MM.1S (cell line): ENCODE measurements around the gene MT3.

ENCODE experiments used
- DNase-seq: peaks from one replicate; pipeline ENCODE4 v3.0.0-alpha.2; 2015
- H2AFZ ChIP-seq: fragments of 300-600 bp; sonication (generic); 2 replicates; pipeline ENCODE4 v1.6.0; 2016; ENCODE audit warnings: antibody characterized with exemption, low read length
- H3F3A ChIP-seq: fragments of 300-600 bp; sonication (generic); 2 replicates; pipeline ENCODE4 v1.6.1; 2016; ENCODE audit warnings: mild to moderate bottlenecking, antibody characterized with exemption, low read length, moderate library complexity, mixed read lengths; ENCODE audit not compliant: insufficient read depth
- H3K27ac ChIP-seq: fragments of 300-600 bp; sonication (generic); 2 replicates; pipeline ENCODE4 v1.5.1; 2016; ENCODE audit warnings: mild to moderate bottlenecking, low read length
- H3K27me3 ChIP-seq: fragments of 300-600 bp; sonication (generic); replicated peaks from 2 replicates; pipeline ENCODE4 v1.6.0; 2016; ENCODE audit warnings: low read length; ENCODE audit not compliant: insufficient read depth
- H3K36me3 ChIP-seq: fragments of 300-600 bp; sonication (generic); replicated peaks from 2 replicates; pipeline ENCODE4 v1.6.1; 2016; ENCODE audit warnings: mild to moderate bottlenecking, low read length, mixed read lengths; ENCODE audit not compliant: insufficient read depth
- H3K4me1 ChIP-seq: fragments of 300-600 bp; sonication (generic); 2 replicates; pipeline ENCODE4 v1.6.1; 2016; ENCODE audit warnings: low read length, mixed read lengths
- H3K4me2 ChIP-seq: fragments of 300-600 bp; sonication (generic); 2 replicates; pipeline ENCODE4 v1.6.0; 2016; ENCODE audit warnings: low read depth, low read length
- H3K4me3 ChIP-seq: fragments of 300-600 bp; sonication (generic); 2 replicates; pipeline ENCODE4 v1.5.1; 2016; ENCODE audit warnings: low read length, mixed read lengths
- H3K79me2 ChIP-seq: fragments of 300-600 bp; sonication (generic); 2 replicates; pipeline ENCODE4 v1.6.1; 2016; ENCODE audit warnings: mixed run types, low read length, mixed read lengths
- H3K9ac ChIP-seq: fragments of 300-600 bp; sonication (generic); 2 replicates; pipeline ENCODE4 v1.6.1; 2016; ENCODE audit warnings: low read length, mixed read lengths
- H3K9me2 ChIP-seq: fragments of 300-600 bp; sonication (generic); replicated peaks from 2 replicates; pipeline ENCODE4 v1.6.1; 2016; ENCODE audit warnings: mild to moderate bottlenecking, low read length, mixed read lengths; ENCODE audit not compliant: insufficient read depth
- H3K9me3 ChIP-seq: fragments of 300-600 bp; sonication (generic); replicated peaks from 2 replicates; pipeline ENCODE4 v1.6.1; 2016; ENCODE audit warnings: mild to moderate bottlenecking, low read length, mixed read lengths; ENCODE audit not compliant: insufficient read depth
- H4K20me1 ChIP-seq: fragments of 300-600 bp; sonication (generic); 2 replicates; pipeline ENCODE4 v1.6.1; 2016; ENCODE audit warnings: mild to moderate bottlenecking, low read length, moderate library complexity, mixed read lengths; ENCODE audit not compliant: insufficient read depth
- CTCF ChIP-seq: fragments of 300-600 bp; sonication (generic); IDR thresholded peaks from 2 replicates; pipeline ENCODE4 v1.5.1; 2016; ENCODE audit warnings: antibody characterized with exemption, low read length, mixed read lengths
- EZH2 ChIP-seq: fragments of 300-600 bp; sonication (generic); optimal IDR thresholded peaks from 2 replicates; pipeline ENCODE3; 2017; ENCODE audit warnings: low read depth, mild to moderate bottlenecking, antibody characterized with exemption, low read length, mixed read lengths
- EZH2phosphoT487 ChIP-seq: fragments of 300-600 bp; sonication (generic); IDR thresholded peaks from 2 replicates; pipeline ENCODE4 v1.6.1; 2018; ENCODE audit warnings: antibody characterized with exemption, low read length

MT3 gene

GRCh38 chr16:56632848-56633365 is 43.6 kb downstream of the MT3 start:
- H3K9me3 ChIP-seq: no peaks in the 10 kb centered on the region
- no peak overlapping the region for H3K4me3 ChIP-seq
- H3K79me2 ChIP-seq: no peaks in the 10 kb centered on the region
- H3K9ac ChIP-seq: no peak overlapping the region
- DNase-seq: no peak
- no peak for TF ChIP-seq EZH2
- TF ChIP-seq EZH2phosphoT487: no peak
- TF ChIP-seq CTCF: no peak
- no peaks in the 10 kb centered on the region for H3K4me1 ChIP-seq
- no peaks in the 10 kb centered on the region for H3K36me3 ChIP-seq
- H3K4me2 ChIP-seq: no peak overlapping the region
- H3K9me2 ChIP-seq: no peaks in the 10 kb centered on the region
- H2AFZ ChIP-seq: no peak overlapping the region
- no peak overlapping the region for H3K27ac ChIP-seq
- H3F3A ChIP-seq: no peaks in the 10 kb centered on the region
- peaks cover 77% of the 10 kb centered on the region for H3K27me3 ChIP-seq
- H4K20me1 ChIP-seq: no peaks in the 10 kb centered on the region

DNA sequence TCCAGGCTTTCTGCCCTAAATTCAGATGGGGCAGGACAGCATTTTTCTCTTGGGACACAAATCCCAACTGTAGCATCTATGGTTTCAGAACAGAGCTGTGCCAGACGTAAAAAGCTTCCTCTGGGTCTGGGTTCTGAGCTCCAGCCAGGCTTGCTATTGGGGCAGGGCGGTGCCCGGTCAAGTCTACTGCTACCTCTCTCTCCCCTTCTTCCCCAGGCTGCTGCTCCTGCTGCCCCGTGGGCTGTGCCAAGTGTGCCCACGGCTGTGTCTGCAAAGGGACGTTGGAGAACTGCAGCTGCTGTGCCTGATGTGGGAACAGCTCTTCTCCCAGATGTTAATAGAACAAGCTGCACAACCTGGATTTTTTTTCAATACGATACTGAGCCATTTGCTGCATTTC is 44.2 kb downstream of the MT3 start:
- H3K4me3 ChIP-seq: no peak overlapping the region
- no peak overlapping the region for H2AFZ ChIP-seq
- no peak overlapping the region for H3K4me2 ChIP-seq
- H3K79me2 ChIP-seq: no peaks in the 10 kb centered on the region
- H3K36me3 ChIP-seq: no peaks in the 10 kb centered on the region
- DNase-seq: no peak
- no peaks in the 10 kb centered on the region for H4K20me1 ChIP-seq
- no peak for TF ChIP-seq CTCF
- no peak for TF ChIP-seq EZH2
- TF ChIP-seq EZH2phosphoT487: no peak
- H3K27ac ChIP-seq: no peak overlapping the region
- H3K27me3 ChIP-seq: peaks cover 79% of the 10 kb centered on the region
- H3K9ac ChIP-seq: no peak overlapping the region
- no peaks in the 10 kb centered on the region for H3K9me3 ChIP-seq
- no peaks in the 10 kb centered on the region for H3K9me2 ChIP-seq
- no peaks in the 10 kb centered on the region for H3F3A ChIP-seq
- H3K4me1 ChIP-seq: no peaks in the 10 kb centered on the region

GRCh38 chr16:56634715-56635440 is 45.5 kb downstream of the MT3 start:
- Histone ChIP-seq H3K36me3 (no peaks in the 10 kb centered on the region), H3K9me2 (no peaks in the 10 kb centered on the region), H3K27me3 (peaks cover 90% of the 10 kb centered on the region), H3K9me3 (no peaks in the 10 kb centered on the region), H3K79me2 (no peaks in the 10 kb centered on the region), H3K4me1 (no peaks in the 10 kb centered on the region), H3K9ac (no peak overlapping the region), H3K27ac (no peak overlapping the region), H2AFZ (no peak overlapping the region), H3K4me2 (peak overlapping the region; percentile 21; the same call in 1 of the 2 replicates), H3K4me3 (no peak overlapping the region; the same call in 1 of the 2 replicates), H4K20me1 (no peaks in the 10 kb centered on the region), H3F3A (no peaks in the 10 kb centered on the region)
- DNase-seq: no peak
- TF ChIP-seq CTCF (no peak), EZH2phosphoT487 (no peak), EZH2 (no peak)
